MCF 10A (cell line): ENCODE results near the gene PRR19. TPM values are rescaled to one million over a fixed set of nuclear protein-coding genes. Genes with fewer than 3 reads are reported as not detected.

Experiments
- BruUV-seq: library from RNA; stranded (reverse); fragments of 400-500 nt; replicated peaks from 2 replicates; lab custom pipeline; 2021; lab: Mats Ljungman, UMichigan
- CTCF ChIA-PET: fragments of 300-600 bp; sonication (Branson Sonifier 250); formaldehyde crosslinking; extraction: SDS; loops from one replicate; lab custom pipeline; 2021; ENCODE audit warnings: antibody characterized with exemption, inconsistent platforms; lab: Yijun Ruan, JAX
- POLR2A ChIA-PET: fragments of 300-600, 350-650 bp; sonication (Branson Sonifier 250); formaldehyde crosslinking; extraction: SDS; loops from one replicate; lab custom pipeline; 2020; ENCODE audit warnings: antibody characterized with exemption, inconsistent platforms; lab: Yijun Ruan, JAX
- DNase-seq: peaks from one replicate; pipeline ENCODE4 v3.0.0-alpha.2; 2018; ENCODE audit not compliant: unreplicated experiment
- H3K27ac Mint-ChIP-seq: one replicate; pipeline ENCODE4 v1.8.0; 2022; ENCODE audit warnings: mild to moderate bottlenecking, low read depth, mixed read lengths; ENCODE audit not compliant: unreplicated experiment
- H3K27me3 Mint-ChIP-seq: one replicate; pipeline ENCODE4 v1.8.0; 2022; ENCODE audit warnings: mixed read lengths; ENCODE audit not compliant: insufficient read depth, unreplicated experiment
- H3K36me3 Mint-ChIP-seq: one replicate; pipeline ENCODE4 v1.8.0; 2022; ENCODE audit warnings: mild to moderate bottlenecking, moderate library complexity, mixed read lengths; ENCODE audit not compliant: insufficient read depth, unreplicated experiment
- H3K4me1 Mint-ChIP-seq: one replicate; pipeline ENCODE4 v1.8.0; 2022; ENCODE audit warnings: mixed read lengths; ENCODE audit not compliant: insufficient read depth, unreplicated experiment
- H3K4me3 Mint-ChIP-seq: one replicate; pipeline ENCODE4 v1.8.0; 2022; ENCODE audit warnings: mild to moderate bottlenecking, moderate library complexity, mixed read lengths; ENCODE audit not compliant: unreplicated experiment
- H3K9me3 Mint-ChIP-seq: one replicate; pipeline ENCODE4 v1.8.0; 2022; ENCODE audit warnings: mixed read lengths; ENCODE audit not compliant: unreplicated experiment
- intact Hi-C: fragments of 100-400 bp; cut with micrococcal nuclease; formaldehyde crosslinking; loops from 2 replicates; pipeline ENCODE4 v1.14.1; 2022
- total RNA-seq: library from RNA; stranded (reverse); gene quantifications from 2 replicates; pipeline ENCODE4 v1.2.3, GENCODE V29; 2022
- TF ChIP-seq, protein P1 (sequence below): fragments of 200-600 bp; IDR thresholded peaks from one replicate; pipeline ENCODE4 v1.8.0; 2022; ENCODE audit warnings: antibody characterized with exemption, mild to moderate bottlenecking; ENCODE audit not compliant: unreplicated experiment

PRR19 gene
- total RNA-seq, 1 experiment from 2014 or later, result 0.30 TPM

DNA sequence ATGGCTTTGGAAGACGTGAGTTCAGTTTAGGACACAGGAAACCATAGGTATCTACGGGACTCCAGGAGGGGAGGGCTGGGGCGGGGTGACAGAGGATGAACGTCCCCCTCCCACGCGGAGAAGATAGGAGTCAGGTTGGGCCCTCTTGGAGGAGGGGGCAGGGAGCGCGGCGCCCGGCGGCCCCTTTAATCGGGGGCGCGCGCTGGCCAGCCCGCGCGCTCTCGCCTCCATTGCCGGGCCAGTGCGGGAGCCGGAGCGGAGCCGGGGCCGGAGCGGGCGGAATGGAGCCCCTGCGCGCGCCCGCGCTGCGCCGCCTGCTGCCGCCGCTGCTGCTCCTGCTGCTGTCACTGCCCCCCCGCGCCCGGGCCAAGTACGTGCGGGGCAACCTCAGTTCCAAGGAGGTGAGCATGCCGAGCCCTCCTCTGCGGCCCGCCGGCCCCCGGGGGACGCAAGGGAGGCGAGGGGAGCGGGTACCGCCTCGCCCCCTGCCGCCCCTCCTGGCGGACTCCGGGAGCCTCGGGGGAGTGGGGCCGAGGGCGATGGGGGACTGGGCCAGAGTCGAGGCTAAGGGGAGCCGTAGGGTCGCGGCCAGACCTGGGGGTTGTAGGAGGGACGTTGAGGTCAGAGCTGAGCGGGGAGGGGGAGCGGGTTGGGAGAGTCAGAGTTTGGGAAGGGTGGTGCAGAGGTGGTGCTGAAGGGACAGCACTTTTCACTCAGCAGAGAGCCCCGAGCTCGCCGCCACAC is 11.3 kb downstream of the PRR19 start, which contains the start of gene TMEM145:
TSS of gene TMEM145 (plus strand) at position 214 of the 744 bp plus-strand sequence. CDS start at position 282, 68 bp downstream.
- CTCF ChIA-PET, result interaction anchor here (0.6 to 1.1 kb wide), 2 partner anchors 9 to 68 kb away, joined by 3 to 4 read pairs; no protein-coding TSS in a partner anchor
- intact Hi-C loops, result no loop called here
- peaks cover 12% of the 10 kb centered on the region for H3K4me1 Mint-ChIP-seq
- no peak within 1 kb of the TSS for H3K27ac Mint-ChIP-seq
- H3K9me3 Mint-ChIP-seq, result no peaks in the 10 kb centered on the region
- peak; percentile 34 for DNase-seq
- peaks cover 6% of the 10 kb centered on the region for H3K36me3 Mint-ChIP-seq
- no TSS peak for BruUV-seq
- H3K4me3 Mint-ChIP-seq, result peak within 1 kb of the TSS; percentile 66
- POLR2A ChIA-PET, result interaction anchor here (0.8 kb wide), 2 partner anchors 9 to 11 kb away, joined by 3 to 6 read pairs; partner anchors contain the start of genes PAFAH1B3 and PRR19
- peaks cover 13% of the 10 kb centered on the region for H3K27me3 Mint-ChIP-seq
- TF ChIP-seq, protein P1, sequence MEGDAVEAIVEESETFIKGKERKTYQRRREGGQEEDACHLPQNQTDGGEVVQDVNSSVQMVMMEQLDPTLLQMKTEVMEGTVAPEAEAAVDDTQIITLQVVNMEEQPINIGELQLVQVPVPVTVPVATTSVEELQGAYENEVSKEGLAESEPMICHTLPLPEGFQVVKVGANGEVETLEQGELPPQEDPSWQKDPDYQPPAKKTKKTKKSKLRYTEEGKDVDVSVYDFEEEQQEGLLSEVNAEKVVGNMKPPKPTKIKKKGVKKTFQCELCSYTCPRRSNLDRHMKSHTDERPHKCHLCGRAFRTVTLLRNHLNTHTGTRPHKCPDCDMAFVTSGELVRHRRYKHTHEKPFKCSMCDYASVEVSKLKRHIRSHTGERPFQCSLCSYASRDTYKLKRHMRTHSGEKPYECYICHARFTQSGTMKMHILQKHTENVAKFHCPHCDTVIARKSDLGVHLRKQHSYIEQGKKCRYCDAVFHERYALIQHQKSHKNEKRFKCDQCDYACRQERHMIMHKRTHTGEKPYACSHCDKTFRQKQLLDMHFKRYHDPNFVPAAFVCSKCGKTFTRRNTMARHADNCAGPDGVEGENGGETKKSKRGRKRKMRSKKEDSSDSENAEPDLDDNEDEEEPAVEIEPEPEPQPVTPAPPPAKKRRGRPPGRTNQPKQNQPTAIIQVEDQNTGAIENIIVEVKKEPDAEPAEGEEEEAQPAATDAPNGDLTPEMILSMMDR, result peak; percentile 14

GRCh38 chr19:42313840-42314755 is 12.2 kb downstream of the PRR19 start:
- DNase-seq, result no peak
- Mint-ChIP-seq H3K27me3 (peaks cover 13% of the 10 kb centered on the region), H3K4me1 (peaks cover 12% of the 10 kb centered on the region), H3K9me3 (no peaks in the 10 kb centered on the region), H3K27ac (no peak overlapping the region), H3K36me3 (peaks cover 6% of the 10 kb centered on the region), H3K4me3 (peak overlapping the region; percentile 66)
- ChIA-PET POLR2A (interaction anchor here (0.8 kb wide), 2 partner anchors 10 to 12 kb away, joined by 3 to 6 read pairs; partner anchors contain the start of genes PAFAH1B3 and PRR19), CTCF (interaction anchor here (0.6 to 1.1 kb wide), 2 partner anchors 8 to 68 kb away, joined by 3 to 4 read pairs; no protein-coding TSS in a partner anchor)
- TF ChIP-seq, protein P1, result no peak
- intact Hi-C loops, result no loop called here
- BruUV-seq, result no TSS peak

GRCh38 chr19:42315024-42315423 is 13.1 kb downstream of the PRR19 start:
- POLR2A ChIA-PET, result no interaction called here
- Mint-ChIP-seq H3K4me3 (no peak overlapping the region), H3K27ac (no peak overlapping the region), H3K27me3 (peaks cover 13% of the 10 kb centered on the region), H3K9me3 (no peaks in the 10 kb centered on the region), H3K4me1 (peaks cover 12% of the 10 kb centered on the region), H3K36me3 (peaks cover 6% of the 10 kb centered on the region)
- intact Hi-C loops, result no loop called here
- no peak for DNase-seq
- TF ChIP-seq, protein P1, result no peak
- CTCF ChIA-PET, result interaction anchor here (0.6 to 1.9 kb wide), 3 partner anchors 19 to 283 kb away, joined by 3 to 5 read pairs (median 5); no protein-coding TSS in a partner anchor
- no TSS peak for BruUV-seq
